Cardiac septum (tissue), 1 donor: ENCODE data around the gene LRRC63. TPM values are rescaled to one million over a fixed set of nuclear protein-coding genes. Genes with fewer than 3 reads are reported as not detected.

Experiments used
- total RNA-seq: library from RNA; stranded (reverse); fragmentation: NEBNext Ultra II Directional; extraction: Animal tissue kit (Norgen Biotek cat#: 25700); gene quantifications from one replicate; pipeline ENCODE4 v1.2.1, GENCODE V29; 2021
- donor health status: DM: no; HTN: no; CAD: no.

Gene LRRC63
- total RNA-seq, 1 donor from 2014 or later: not detected

Other genes with a start within 250 kb of the LRRC63 start
- gene ZC3H13, start 159.2 kb upstream of the LRRC63 start, total RNA-seq: 48.4 TPM
- gene CPB2, start 106.9 kb upstream of the LRRC63 start, total RNA-seq: not detected
- 13.2 TPM for gene LCP1, start 29.8 kb upstream of the LRRC63 start, total RNA-seq
- 1.9 TPM for gene RUBCNL, start 175.3 kb downstream of the LRRC63 start, total RNA-seq